ENCODE data around the gene LDB3. TPM values are rescaled to one million over a fixed set of nuclear protein-coding genes. Genes with fewer than 3 reads are reported as not detected.

The LDB3 gene
- total and polyA plus RNA-seq, 2 of the 8 experiments (the other 6 are each of a cell fraction or from before 2014, with no cell fraction given): 0.20 to 0.43 TPM

DNA sequence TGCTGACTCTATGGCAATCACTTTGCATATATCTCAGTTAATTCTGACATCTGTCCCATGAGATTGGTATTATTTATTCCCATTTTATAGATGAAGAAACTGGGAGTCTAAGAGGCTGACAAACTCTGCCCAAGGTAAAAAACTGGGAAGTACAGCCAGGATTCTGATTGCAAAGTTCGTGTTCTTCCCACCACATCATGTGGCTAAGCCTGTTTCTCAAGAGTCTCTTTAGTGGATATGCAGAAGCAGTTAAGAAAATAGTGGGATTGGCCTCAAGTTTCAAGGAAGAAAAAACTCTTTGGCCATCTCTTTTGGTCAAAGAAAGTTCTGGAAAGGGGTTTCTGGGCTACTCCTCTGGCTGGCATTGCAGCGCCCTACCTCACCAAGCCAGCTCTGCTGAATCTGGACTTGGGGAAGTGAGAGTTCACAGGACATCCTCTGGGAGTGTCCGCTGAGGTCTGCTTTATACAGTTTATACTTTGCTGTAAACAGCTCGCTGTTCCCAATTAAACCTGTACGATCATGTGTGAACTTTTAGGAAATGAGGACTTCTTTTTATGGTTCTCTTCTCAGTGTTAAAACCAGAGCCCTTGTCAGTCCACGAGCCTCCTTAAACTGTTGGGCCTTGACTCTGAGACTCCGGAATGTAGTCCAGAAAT, 75.9 kb downstream of the LDB3 start (continued):
- TF ChIP-seq, protein P1, sequence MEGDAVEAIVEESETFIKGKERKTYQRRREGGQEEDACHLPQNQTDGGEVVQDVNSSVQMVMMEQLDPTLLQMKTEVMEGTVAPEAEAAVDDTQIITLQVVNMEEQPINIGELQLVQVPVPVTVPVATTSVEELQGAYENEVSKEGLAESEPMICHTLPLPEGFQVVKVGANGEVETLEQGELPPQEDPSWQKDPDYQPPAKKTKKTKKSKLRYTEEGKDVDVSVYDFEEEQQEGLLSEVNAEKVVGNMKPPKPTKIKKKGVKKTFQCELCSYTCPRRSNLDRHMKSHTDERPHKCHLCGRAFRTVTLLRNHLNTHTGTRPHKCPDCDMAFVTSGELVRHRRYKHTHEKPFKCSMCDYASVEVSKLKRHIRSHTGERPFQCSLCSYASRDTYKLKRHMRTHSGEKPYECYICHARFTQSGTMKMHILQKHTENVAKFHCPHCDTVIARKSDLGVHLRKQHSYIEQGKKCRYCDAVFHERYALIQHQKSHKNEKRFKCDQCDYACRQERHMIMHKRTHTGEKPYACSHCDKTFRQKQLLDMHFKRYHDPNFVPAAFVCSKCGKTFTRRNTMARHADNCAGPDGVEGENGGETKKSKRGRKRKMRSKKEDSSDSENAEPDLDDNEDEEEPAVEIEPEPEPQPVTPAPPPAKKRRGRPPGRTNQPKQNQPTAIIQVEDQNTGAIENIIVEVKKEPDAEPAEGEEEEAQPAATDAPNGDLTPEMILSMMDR (IDR thresholded peaks at IDR 0.05; ENCODE audit: control extremely low read depth in 1 of 3, insufficient read depth in 1 of 3, low read depth in 1 of 3, low read length in 3 of 3): no peak
- TF ChIP-seq SAP30 (IDR thresholded peaks at IDR 0.05; ENCODE audit: insufficient read depth, insufficient replicate concordance, low read length): no peak
- no peak for TF ChIP-seq EGR1 (IDR thresholded peaks at IDR 0.05; ENCODE audit: borderline replicate concordance, low read depth, low read length)
- no peak for TF ChIP-seq BRCA1 (IDR thresholded peaks at IDR 0.05; ENCODE audit: low read depth, low read length)

Measured in H1 (cell line).